ENCODE results near the gene FOSB.

Gene FOSB

DNA sequence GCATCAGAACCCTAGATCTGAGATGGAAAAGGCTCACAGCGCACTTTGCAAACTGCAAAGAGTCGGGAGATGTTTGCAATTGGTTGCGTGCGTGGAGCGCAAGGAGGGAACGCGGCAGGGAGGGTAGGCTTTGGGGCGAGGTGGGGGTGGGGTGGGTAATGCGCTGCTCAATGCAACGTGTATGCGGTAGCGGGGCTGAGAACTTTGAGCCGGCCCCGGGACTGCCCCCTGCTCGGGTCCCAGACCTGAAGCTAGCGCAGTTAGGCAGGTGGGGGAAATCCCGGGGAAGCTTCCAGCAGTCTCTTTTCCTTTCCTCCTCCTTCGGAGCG, 971 bp downstream of the FOSB start:
- DNase-seq (ENCODE audit: low read depth): peak; percentile 53

DNA sequence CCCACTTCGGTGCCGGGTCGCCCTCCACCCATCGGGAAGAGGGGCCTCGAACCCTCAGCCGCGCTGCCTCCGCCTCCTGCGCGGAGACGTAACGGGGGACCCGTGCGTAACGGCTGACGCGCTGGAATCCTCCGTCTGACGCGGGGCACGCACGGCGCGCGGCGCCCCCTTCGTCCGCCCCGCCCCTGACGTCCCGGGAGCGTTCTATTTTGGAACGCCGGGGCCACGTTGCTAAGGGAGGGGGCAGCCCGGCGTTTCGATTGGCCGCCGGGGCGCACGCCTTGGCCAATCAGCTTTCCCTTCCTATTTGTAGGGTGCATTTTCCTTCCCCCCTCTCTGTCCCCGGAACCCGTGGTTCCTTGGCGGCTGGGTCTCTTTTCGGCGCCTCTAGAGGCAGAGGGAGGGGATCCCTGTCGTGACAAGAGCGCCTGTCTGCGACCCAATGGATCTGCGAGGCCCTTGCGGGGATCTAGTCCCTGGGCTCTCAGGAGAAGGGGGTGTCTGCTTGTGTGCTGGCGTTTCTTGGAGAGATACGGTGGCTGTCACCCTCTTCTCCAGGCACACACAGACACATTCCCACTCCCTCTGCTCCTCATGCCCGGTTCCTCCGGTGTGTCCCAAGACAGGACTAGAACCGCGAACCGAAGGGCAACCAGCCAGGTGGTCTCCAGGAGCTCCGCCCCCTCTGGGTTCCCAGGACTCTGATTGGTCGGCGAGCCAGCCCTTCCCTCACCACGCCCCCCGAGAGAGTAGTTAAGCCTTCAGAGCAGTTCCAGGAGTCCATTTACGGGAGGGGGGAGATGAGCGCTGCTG, 1.5 kb downstream of the FOSB start:
- peak; percentile 96 for DNase-seq (ENCODE audit: low read depth)

DNA sequence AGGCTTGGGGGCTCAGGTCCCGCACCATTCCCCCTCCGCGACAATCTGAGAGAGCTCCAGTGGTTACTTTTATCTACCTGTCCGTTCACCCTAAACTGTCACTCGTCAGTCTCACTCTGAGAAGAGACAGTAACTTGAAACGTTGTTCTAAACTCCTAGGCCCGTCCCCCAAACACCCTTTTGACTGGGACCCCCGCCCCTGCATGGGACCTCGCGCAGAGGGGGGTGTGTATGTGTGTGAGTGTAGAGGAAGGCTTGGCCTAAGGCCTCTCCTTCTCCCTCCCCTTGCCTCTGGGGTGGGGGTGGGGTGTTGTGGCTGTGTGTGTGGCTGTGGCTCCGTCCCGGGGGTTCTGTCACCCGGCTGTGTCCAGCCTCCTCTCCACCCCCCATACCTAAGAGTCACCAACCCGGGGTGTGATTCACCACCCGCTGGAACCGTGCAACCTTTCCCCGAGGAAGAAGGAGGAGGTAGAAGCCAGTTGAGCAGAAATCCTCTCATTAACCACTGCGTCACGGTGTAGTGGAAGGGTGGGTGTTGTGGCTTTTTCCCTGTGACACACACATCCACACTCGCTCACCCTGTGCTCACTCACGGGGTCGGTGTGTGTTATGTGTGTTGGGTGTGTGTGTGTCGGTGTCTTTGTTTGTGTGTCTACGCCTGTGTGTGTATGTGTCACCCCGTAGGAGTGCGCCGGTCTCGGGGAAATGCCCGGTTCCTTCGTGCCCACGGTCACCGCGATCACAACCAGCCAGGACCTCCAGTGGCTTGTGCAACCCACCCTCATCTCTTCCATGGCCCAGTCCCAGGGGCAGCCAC, 2.4 kb downstream of the FOSB start:
- DNase-seq (ENCODE audit: low read depth): peak; percentile 78

DNA sequence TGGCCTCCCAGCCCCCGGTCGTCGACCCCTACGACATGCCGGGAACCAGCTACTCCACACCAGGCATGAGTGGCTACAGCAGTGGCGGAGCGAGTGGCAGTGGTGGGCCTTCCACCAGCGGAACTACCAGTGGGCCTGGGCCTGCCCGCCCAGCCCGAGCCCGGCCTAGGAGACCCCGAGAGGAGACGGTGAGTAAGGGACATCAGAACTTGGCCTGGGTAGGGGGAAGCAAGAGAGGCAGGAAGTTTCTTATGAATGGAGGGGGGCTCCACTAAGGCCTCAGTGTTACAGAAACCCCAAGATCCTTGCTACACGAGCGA, 2.9 kb downstream of the FOSB start:
- no peak for DNase-seq (ENCODE audit: low read depth)

DNA sequence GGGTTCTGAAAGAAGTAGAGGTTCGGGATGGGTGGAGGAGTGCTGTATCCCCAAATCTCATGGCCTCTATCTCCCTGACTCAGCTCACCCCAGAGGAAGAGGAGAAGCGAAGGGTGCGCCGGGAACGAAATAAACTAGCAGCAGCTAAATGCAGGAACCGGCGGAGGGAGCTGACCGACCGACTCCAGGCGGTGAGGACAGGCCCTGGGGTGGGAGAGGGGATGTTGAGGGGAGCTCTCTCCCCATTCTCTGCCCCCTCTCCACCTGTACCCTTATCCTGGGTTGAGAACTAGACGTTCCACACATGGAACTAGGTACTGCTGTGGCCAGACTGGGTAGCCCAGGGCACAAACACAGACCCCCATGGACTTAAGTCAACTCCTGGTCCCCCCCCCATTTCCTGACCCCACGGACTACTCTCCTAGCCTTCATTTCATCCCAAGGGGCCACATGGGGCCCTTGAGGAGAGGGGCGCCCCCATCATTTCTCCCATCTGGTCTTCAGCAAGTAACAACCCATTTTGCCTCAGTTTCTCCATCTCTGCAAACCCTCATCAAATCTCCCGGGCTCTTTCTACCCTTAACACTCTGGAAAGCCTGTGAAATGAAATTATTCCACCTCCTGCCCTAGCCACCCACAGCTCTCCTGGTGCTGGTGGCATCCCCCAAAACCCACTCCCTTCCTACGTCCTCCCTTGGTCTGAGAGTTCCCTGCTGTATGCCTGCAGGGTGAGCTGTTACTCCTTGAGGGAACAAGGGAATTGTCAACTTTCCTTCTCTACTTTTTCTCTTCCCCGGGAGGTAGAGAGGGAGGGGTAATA, 3.5 kb downstream of the FOSB start:
- DNase-seq (ENCODE audit: low read depth): no peak

DNA sequence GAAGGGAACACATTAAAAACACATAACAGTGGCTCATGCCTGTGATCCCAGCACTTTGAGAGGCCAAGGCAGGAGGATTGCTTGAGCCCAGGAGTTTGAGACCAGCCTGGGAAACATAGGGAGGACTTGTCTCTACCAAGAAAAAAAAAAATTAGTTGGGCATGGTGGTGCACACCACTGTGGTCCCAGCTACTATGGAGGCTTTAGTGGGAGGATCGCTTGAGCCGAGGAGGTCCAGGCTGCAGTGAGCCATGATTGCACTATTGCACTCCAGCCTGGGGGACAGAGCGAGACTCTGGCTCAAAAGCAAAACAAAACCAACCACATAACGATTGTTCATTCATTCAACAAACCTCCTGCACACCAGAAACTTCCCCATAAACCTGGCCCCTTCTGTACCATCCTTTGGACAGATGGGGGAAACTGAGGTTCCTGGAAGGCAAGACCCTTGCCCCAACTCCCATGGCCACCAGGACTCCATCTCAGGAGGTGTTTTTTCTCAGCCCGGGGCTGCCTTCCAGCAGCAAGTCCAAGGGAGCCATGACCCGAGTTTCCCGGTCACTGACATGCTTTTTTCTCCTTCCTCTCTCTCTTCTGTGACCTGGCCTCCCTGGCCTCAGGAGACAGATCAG, 4.3 kb downstream of the FOSB start:
- no peak for DNase-seq (ENCODE audit: low read depth)

DNA sequence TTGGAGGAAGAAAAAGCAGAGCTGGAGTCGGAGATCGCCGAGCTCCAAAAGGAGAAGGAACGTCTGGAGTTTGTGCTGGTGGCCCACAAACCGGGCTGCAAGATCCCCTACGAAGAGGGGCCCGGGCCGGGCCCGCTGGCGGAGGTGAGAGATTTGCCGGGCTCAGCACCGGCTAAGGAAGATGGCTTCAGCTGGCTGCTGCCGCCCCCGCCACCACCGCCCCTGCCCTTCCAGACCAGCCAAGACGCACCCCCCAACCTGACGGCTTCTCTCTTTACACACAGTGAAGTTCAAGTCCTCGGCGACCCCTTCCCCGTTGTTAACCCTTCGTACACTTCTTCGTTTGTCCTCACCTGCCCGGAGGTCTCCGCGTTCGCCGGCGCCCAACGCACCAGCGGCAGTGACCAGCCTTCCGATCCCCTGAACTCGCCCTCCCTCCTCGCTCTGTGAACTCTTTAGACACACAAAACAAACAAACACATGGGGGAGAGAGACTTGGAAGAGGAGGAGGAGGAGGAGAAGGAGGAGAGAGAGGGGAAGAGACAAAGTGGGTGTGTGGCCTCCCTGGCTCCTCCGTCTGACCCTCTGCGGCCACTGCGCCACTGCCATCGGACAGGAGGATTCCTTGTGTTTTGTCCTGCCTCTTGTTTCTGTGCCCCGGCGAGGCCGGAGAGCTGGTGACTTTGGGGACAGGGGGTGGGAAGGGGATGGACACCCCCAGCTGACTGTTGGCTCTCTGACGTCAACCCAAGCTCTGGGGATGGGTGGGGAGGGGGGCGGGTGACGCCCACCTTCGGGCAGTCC, 5.0 kb downstream of the FOSB start:
- DNase-seq (ENCODE audit: low read depth): no peak

DNA sequence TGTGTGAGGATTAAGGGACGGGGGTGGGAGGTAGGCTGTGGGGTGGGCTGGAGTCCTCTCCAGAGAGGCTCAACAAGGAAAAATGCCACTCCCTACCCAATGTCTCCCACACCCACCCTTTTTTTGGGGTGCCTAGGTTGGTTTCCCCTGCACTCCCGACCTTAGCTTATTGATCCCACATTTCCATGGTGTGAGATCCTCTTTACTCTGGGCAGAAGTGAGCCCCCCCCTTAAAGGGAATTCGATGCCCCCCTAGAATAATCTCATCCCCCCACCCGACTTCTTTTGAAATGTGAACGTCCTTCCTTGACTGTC, 5.5 kb downstream of the FOSB start:
- DNase-seq (ENCODE audit: low read depth): no peak

DNA sequence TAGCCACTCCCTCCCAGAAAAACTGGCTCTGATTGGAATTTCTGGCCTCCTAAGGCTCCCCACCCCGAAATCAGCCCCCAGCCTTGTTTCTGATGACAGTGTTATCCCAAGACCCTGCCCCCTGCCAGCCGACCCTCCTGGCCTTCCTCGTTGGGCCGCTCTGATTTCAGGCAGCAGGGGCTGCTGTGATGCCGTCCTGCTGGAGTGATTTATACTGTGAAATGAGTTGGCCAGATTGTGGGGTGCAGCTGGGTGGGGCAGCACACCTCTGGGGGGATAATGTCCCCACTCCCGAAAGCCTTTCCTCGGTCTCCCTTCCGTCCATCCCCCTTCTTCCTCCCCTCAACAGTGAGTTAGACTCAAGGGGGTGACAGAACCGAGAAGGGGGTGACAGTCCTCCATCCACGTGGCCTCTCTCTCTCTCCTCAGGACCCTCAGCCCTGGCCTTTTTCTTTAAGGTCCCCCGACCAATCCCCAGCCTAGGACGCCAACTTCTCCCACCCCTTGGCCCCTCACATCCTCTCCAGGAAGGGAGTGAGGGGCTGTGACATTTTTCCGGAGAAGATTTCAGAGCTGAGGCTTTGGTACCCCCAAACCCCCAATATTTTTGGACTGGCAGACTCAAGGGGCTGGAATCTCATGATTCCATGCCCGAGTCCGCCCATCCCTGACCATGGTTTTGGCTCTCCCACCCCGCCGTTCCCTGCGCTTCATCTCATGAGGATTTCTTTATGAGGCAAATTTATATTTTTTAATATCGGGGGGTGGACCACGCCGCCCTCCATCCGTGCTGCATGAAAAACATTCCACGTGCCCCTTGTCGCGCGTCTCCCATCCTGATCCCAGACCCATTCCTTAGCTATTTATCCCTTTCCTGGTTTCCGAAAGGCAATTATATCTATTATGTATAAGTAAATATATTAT, 6.1 kb downstream of the FOSB start:
- no peak for DNase-seq (ENCODE audit: low read depth)

DNA sequence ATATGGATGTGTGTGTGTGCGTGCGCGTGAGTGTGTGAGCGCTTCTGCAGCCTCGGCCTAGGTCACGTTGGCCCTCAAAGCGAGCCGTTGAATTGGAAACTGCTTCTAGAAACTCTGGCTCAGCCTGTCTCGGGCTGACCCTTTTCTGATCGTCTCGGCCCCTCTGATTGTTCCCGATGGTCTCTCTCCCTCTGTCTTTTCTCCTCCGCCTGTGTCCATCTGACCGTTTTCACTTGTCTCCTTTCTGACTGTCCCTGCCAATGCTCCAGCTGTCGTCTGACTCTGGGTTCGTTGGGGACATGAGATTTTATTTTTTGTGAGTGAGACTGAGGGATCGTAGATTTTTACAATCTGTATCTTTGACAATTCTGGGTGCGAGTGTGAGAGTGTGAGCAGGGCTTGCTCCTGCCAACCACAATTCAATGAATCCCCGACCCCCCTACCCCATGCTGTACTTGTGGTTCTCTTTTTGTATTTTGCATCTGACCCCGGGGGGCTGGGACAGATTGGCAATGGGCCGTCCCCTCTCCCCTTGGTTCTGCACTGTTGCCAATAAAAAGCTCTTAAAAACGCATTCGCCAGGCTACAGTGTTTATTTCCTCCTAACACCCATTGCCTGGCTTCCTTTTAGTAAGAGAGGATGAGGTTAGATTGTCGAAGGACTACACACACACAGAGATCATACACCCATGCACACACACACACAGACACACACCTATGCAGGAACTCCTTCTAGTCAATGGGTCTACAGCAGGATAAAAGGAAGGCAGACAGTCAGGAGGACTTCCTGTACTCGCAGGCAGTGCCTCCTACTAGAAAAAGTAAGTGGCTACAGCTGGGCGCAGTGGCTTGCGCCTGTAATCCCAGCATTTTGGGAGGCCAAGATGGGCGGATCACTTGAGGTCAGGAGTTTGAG, 7.1 kb downstream of the FOSB start:
- DNase-seq (ENCODE audit: low read depth): no peak

DNA sequence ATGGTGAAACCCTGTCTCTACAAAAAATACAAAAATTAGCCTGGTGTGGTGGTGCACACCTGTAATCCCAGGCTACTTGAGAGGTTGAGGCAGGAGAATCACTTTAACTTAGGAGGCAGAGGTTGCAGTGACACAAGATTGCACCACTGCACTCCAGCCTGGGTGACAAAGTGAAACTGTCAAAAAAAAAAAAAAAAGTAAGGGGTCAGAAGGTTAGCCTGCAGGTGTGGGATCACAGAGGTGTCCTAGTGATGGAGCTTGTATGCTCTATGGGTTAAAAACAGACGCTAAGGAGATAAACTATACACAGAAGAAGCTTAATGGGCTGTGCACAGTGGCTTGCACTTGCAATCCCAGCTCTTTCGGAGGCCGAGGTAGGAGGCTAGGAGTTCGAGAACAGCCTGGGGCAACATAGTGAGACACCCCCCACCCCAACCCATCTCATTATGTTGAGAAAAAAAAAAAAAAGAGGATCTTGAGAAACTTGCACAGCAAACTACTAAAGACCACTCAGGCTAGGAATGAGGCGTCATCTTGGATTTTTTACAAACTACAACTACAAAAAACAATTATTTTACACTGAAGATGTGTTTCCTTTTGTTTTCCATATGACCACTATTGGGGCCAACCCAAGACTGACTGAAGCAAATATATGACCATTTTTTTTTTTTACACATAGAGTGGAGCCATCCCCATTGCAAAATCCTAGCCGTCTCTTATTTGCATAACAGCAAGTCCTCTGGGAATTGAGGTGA, 7.9 kb downstream of the FOSB start:
- no peak for DNase-seq (ENCODE audit: low read depth)

DNA sequence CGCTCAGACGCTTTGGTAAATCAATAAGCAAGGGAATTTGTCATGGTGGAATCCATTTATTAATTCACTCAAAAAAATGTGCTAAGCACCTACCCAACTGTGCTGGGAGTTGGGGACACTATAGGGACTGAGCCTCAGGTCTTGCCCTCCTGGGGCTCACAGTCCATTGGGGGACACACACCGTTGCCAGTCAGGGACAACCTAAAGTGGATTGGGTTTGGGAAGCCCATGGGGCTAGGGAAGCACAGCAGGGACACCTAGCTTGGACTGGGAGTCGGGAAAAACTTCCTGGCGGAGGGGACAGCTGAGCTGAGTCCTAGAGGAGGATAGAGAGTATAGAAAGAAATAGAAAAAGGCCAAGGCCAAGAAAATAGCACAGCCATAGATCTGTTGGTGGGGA, 8.5 kb downstream of the FOSB start:
- no peak for DNase-seq (ENCODE audit: low read depth)

DNA sequence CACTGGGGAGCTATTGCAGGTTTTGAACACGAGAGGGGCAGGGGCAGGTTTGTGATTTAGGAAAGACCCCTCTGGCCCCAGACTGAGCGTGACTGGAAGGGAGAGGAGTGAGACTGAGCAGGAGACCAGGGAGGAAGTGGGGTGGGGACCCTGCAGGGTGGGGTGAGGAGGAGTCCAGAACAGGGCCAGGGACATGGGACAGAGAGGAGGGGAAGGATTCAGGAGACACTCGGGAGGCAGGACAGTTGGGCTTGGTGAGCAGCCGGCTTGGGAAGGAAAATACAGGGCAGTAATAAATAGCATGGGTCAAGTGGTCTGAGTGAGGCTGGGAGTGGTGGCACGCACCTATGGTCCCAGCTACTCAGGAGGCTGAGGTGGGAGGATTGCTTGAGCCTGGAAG, 9.4 kb downstream of the FOSB start:
- no peak for DNase-seq (ENCODE audit: low read depth)

DNA sequence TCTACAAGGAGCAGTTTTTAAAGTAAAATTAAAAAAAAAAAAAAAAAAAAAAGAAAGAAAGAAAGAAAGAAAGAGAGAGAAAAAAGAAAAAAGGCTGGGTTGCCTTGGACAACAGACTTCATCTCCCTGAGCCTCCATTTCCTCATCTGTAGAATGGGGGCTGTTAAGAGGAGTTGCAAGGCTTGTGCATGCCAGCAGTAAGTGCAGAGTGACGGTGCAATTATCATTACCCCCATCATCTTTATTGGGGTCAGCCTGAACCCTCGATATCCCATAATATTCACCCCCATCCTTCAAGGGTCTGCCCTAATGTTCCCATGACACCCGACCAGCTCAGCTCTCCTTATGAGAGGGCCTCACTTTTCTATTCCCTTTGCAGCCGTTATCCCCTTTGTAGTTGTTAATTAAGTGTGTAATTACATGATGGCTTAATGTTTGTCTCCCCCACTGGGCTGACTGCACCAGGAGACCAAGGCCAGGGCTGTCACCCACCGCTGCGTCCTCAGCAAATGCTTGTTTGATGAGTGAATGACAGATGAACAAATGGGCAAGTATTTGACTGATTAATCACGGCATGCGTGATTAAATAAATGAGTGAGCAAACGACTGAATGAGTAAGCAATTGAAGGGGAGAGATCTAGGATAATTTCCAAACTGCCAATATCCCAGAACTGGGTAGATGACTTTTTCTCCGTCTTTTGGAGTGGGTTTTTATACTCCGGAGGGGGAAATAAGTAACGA, 10.1 kb downstream of the FOSB start:
- DNase-seq (ENCODE audit: low read depth): peak; percentile 89

DNA sequence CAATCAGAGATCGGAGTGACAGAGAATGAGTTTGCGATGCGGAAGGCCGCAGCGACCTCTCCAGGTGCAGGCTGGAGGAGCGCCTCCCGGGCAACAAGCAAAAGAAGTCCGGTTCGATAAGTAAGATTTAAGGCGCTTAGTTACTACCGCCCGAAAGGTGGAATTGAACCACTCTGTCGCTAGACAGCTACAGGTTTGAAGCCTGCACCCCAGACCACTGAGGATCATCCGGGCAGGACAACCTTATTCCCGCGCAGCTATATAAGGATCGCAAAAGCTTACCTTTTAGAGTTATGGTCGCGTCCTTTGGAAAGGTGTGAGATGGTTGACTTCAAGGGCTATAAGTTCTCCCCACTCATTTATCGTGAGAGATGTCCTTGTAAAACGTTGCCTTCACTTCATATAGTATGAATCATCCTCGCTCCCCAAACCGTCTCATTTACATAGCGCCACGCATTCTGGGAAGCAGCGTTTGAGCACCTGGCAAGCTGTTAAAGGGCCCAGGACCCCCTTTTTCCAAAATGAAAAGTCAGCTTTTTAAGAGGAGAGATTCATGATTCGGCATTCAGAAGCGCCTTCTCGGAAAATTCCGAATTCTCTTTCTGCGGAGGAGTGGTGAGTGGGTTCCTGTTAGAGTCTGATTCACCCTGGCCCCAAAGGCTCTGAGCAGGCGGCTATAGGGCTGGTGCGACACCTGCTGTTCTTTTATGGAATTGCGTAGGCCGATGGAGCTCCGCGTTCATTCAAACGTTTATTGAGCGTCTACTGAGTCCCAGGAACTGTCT, 10.8 kb downstream of the FOSB start:
- peak; percentile 89 for DNase-seq (ENCODE audit: low read depth)

DNA sequence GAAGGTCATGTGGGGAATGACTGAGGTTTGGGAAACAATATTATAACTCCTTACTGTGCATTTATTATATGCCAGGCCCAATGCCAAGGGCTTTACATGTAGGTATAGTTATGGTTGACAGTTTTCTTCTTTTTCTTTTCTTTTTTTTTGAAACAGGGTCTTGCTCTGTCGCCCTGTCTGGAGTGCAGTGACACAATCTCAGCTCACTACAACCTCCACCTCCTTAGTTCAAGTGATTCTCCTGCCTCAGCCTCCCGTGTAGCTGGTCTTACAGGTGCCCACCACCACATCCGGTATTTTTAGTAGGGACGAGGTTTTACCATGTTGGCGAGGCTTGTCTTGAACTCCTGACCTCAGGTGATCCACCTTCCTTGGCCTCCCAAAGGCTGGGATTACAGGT, 15.2 kb downstream of the FOSB start:
- DNase-seq (ENCODE audit: low read depth): no peak

DNA sequence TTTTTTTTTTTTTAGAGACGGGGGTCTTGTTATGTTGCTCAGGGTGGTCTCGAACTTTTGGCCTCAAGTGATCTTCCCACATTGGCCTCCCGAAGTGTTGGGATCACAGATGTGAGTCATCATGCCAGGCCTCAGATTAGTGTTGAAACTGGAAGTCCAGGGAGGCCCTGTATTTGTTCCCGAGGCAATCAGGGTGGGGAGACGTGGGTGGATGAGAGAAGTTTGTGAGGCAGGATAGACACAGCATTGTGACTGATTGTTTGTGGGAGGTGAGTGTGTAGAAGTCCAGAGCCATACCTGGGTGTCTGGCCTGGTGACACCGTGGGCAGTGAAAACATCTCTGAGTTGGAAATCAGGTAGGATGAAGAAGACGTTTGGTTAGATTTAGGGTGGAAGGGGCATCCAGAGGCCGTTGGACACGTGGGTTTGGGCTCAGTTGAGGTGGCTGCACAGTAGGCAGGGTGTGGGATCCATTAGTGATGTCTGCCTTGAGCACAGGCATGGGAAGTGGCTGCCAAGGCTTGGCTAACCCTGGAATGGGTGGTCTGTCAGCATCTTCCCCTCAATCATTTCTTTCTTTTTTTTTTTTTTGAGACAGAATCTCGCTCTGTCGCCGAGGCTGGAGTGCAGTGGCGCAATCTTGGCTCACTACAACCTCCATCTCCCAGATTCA, 16.6 kb downstream of the FOSB start:
- DNase-seq (ENCODE audit: low read depth): peak; percentile 48

All from ELR (cell line).